Gastroesophageal sphincter (tissue), 4 donors: Measurements from ENCODE around the gene RIMS1. TPM values are rescaled to one million over a fixed set of nuclear protein-coding genes. Genes with fewer than 3 reads are reported as not detected.

ENCODE experiments used
- ATAC-seq: fragments of 150-250 bp; one replicate; pipeline ENCODE4 v1.9.1; 2016; ENCODE audit warnings: mild to moderate bottlenecking, moderate library complexity
- H3K27ac ChIP-seq, 4 donors: fragments of 200-600 bp; sonication (generic) in 3 of 4; 1 replicate in 3 of 4; 2 replicates in 1 of 4; pipeline ENCODE4 v1.5.1; 2016 to 2019
- H3K27me3 ChIP-seq: fragments of 200-600 bp; sonication (generic); one replicate; pipeline ENCODE4 v1.5.1; 2019
- H3K36me3 ChIP-seq, 2 donors: fragments of 200-600 bp; sonication (generic); one replicate each; pipeline ENCODE4 v1.5.1; 2019; ENCODE audit warnings: control low read depth in 1 of 2
- H3K4me1 ChIP-seq, 3 donors: fragments of 200-600 bp; sonication (generic); 1 replicate in 2 of 3; 2 replicates in 1 of 3; pipeline ENCODE4 v1.5.1; 2016 to 2019; ENCODE audit warnings: control low read depth in 2 of 3
- H3K4me3 ChIP-seq, 2 donors: fragments of 200-600 bp; sonication (generic); one replicate each; pipeline ENCODE4 v1.5.1; 2019; ENCODE audit warnings: mild to moderate bottlenecking in 1 of 2, moderate library complexity in 1 of 2
- H3K9me3 ChIP-seq, 3 donors: fragments of 200-600 bp; sonication (generic); one replicate each; pipeline ENCODE4 v1.5.1; 2017 to 2019; ENCODE audit warnings: control low read depth in 2 of 3
- EP300 ChIP-seq: sonication (generic); formaldehyde crosslinking; IDR thresholded peaks from one replicate; pipeline ENCODE4 v1.6.1; 2017; ENCODE audit warnings: antibody characterized with exemption, mild to moderate bottlenecking
- POLR2A ChIP-seq, 2 donors: fragments of 450-650 bp; IDR thresholded peaks; one replicate each; pipeline ENCODE4 v1.6.1; 2017; ENCODE audit warnings: antibody characterized with exemption in 2 of 2, mild to moderate bottlenecking in 2 of 2, moderate library complexity in 1 of 2
- POLR2AphosphoS5 ChIP-seq: sonication (generic); formaldehyde crosslinking; IDR thresholded peaks from one replicate; pipeline ENCODE4 v1.6.1; 2017; ENCODE audit warnings: antibody characterized with exemption
- WGBS, 2 donors: methylation state at CpG; one replicate each; pipeline ENCODE4 v1.1.5; 2018; ENCODE audit warnings: low coverage in 1 of 2; 5-methylcytosine and 5-hydroxymethylcytosine counted together
- total RNA-seq, 4 donors: library from RNA; depleted of rRNA; stranded (reverse); fragments of >200 nt; gene quantifications; one replicate each; pipeline ENCODE4 v1.1.0, GENCODE V29; 2016
- TF ChIP-seq, protein P1 (sequence below), 4 experiments: fragments of 200-600 bp in 2 of 4; fragments of 450-650 bp in 2 of 4; sonication (generic) in 1 of 4; IDR thresholded peaks; one replicate each; pipeline ENCODE4 v1.5.1; 2017 to 2019; ENCODE audit warnings: antibody characterized with exemption in 4 of 4, mild to moderate bottlenecking in 2 of 4, moderate library complexity in 2 of 4

The RIMS1 gene
- total RNA-seq, 4 donors from 2014 or later = 9.3 to 66.5 (median 17.7) TPM

DNA sequence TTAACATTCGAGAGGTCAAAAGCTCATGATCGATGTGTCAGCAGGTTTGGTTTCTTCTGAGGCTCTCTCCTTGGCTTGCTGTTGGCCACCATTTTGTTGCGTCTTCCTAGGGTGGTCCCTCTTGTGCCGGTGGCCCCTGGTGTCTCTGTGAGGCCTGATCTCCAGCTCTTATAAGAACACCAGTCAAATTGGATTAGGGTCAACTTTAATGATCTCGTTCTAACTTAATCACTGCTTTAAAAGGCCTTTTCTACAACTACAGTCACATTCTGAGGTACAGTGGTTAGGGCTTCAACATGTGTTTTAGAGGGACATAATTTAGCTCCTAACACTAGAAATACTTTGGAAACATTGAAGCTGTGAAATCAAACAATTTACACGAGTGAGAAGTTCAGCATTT lies 494.7 kb downstream of the RIMS1 start:
- no peaks in the 10 kb centered on the region for H3K36me3 ChIP-seq
- no peaks in the 10 kb centered on the region for H3K9me3 ChIP-seq
- ATAC-seq = no peak
- TF ChIP-seq POLR2A (IDR thresholded peaks at IDR 0.05) = no peak
- H3K4me3 ChIP-seq = no peak overlapping the region
- 77 to 85% methylated on average over 6 of the region's 6 CpGs for WGBS, 2 donors
- H3K27me3 ChIP-seq = no peaks in the 10 kb centered on the region
- no peak overlapping the region for H3K27ac ChIP-seq
- no peaks in the 10 kb centered on the region for H3K4me1 ChIP-seq

- Histone ChIP-seq H3K9me3 (no peaks in the 10 kb centered on the region), H3K36me3 (no peaks in the 10 kb centered on the region), H3K27me3 (no peaks in the 10 kb centered on the region), H3K4me3 (no peak overlapping the region), H3K4me1 (no peaks in the 10 kb centered on the region), H3K27ac (no peak overlapping the region)
- no peak for TF ChIP-seq EP300
- no peak for TF ChIP-seq POLR2A (IDR thresholded peaks at IDR 0.05)
- no peak for TF ChIP-seq POLR2AphosphoS5
- TF ChIP-seq, protein P1, sequence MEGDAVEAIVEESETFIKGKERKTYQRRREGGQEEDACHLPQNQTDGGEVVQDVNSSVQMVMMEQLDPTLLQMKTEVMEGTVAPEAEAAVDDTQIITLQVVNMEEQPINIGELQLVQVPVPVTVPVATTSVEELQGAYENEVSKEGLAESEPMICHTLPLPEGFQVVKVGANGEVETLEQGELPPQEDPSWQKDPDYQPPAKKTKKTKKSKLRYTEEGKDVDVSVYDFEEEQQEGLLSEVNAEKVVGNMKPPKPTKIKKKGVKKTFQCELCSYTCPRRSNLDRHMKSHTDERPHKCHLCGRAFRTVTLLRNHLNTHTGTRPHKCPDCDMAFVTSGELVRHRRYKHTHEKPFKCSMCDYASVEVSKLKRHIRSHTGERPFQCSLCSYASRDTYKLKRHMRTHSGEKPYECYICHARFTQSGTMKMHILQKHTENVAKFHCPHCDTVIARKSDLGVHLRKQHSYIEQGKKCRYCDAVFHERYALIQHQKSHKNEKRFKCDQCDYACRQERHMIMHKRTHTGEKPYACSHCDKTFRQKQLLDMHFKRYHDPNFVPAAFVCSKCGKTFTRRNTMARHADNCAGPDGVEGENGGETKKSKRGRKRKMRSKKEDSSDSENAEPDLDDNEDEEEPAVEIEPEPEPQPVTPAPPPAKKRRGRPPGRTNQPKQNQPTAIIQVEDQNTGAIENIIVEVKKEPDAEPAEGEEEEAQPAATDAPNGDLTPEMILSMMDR (IDR thresholded peaks at IDR 0.05) = no peak
- 64 to 68% methylated on average over 4 of the region's 4 CpGs for WGBS, 2 donors
- no peak for ATAC-seq
Observed at GRCh38 chr6:72382602-72383529, 496.5 kb downstream of the RIMS1 start.

DNA sequence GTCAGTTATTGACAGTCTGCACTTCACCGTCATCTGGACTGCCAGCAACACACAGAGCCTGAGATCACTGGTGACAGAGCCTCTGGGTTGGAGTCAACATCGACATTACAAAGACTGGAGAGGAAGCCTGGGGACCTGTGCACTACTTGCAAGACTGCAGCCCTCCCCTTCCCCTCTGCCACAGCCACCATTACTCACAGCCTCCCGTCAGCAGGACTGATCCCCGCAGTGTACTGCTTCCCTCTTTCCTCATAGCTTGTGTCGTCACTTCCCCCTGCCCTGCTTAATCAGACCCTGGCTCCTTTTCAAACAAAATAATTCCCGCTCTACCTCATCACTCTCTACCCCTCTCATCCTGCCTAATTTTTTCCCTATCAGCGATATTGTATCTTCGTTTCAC lies 500.0 kb downstream of the RIMS1 start:
- no peak overlapping the region for H3K27ac ChIP-seq
- 82 to 83% methylated on average over 6 to 8 of the region's 8 CpGs for WGBS, 2 donors
- no peaks in the 10 kb centered on the region for H3K9me3 ChIP-seq
- H3K4me1 ChIP-seq = no peaks in the 10 kb centered on the region
- no peaks in the 10 kb centered on the region for H3K36me3 ChIP-seq
- TF ChIP-seq EP300 (no peak), POLR2A (IDR thresholded peaks at IDR 0.05) (no peak), POLR2AphosphoS5 (no peak)
- TF ChIP-seq, protein P1 (IDR thresholded peaks at IDR 0.05) = no peak
- no peaks in the 10 kb centered on the region for H3K27me3 ChIP-seq
- no peak overlapping the region for H3K4me3 ChIP-seq
- no peak for ATAC-seq

DNA sequence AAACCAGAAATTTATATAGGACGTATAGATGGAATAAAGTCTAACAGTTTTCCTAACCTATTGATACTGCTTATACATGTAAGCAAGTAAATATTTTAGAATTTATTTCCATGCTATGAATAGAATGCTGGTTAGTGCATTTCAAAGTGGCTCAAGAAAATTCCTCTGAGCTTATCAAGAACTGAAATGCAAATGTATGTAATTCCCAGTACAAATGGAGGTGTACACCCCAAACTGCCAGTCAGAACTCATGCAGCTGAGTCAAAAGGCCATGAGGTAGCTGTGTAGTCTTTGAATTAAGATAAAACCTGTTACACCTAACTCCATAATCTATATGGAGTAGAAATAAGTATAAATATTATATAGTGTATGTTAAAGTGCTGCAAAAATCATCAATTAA lies 503.3 kb downstream of the RIMS1 start:
- H3K4me1 ChIP-seq = no peaks in the 10 kb centered on the region
- TF ChIP-seq, protein P1 (IDR thresholded peaks at IDR 0.05) = no peak
- TF ChIP-seq EP300 (no peak), POLR2AphosphoS5 (no peak), POLR2A (IDR thresholded peaks at IDR 0.05) (no peak)
- no peaks in the 10 kb centered on the region for H3K9me3 ChIP-seq
- H3K4me3 ChIP-seq = no peak overlapping the region
- no peak overlapping the region for H3K27ac ChIP-seq
- H3K27me3 ChIP-seq = no peaks in the 10 kb centered on the region
- no peak for ATAC-seq
- 89 to 96% methylated on average over 1 of the region's 1 CpG for WGBS, 2 donors
- peaks cover 0 to 7% of the 10 kb centered on the region in 2 donors for H3K36me3 ChIP-seq

- 78 to 80% methylated on average over 1 to 3 of the region's 4 CpGs for WGBS, 2 donors
- Histone ChIP-seq H3K9me3 (no peaks in the 10 kb centered on the region), H3K27me3 (no peaks in the 10 kb centered on the region), H3K4me3 (no peak overlapping the region), H3K4me1 (no peaks in the 10 kb centered on the region), H3K27ac (no peak overlapping the region), H3K36me3 (peaks cover 0 to 7% of the 10 kb centered on the region in 2 donors)
- no peak for TF ChIP-seq EP300
- no peak for TF ChIP-seq POLR2AphosphoS5
- TF ChIP-seq POLR2A (IDR thresholded peaks at IDR 0.05) = no peak
- TF ChIP-seq, protein P1 (IDR thresholded peaks at IDR 0.05) = no peak
- no peak for ATAC-seq
Observed at GRCh38 chr6:72390548-72390947, 504.2 kb downstream of the RIMS1 start.
